Esophagus squamous epithelium (tissue), 4 donors: ENCODE results near the gene ELOVL3.

Experiments
- CTCF ChIP-seq, 6 experiments: fragments of 450-650 bp in 4 of 6; fragments of 200-600 bp in 2 of 6; sonication (generic) in 2 of 6; IDR thresholded peaks; one replicate each; pipeline ENCODE4 v1.5.1; 2016 to 2019; ENCODE audit warnings: antibody characterized with exemption in 6 of 6, mild to moderate bottlenecking in 4 of 6, moderate library complexity in 4 of 6
- POLR2A ChIP-seq, 4 donors: fragments of 450-650 bp; IDR thresholded peaks; one replicate each; pipeline ENCODE4 v1.6.1; 2017; ENCODE audit warnings: antibody characterized with exemption in 4 of 4, mild to moderate bottlenecking in 4 of 4, moderate library complexity in 3 of 4

- no peak for TF ChIP-seq CTCF (IDR thresholded peaks at IDR 0.05)
- no peak for TF ChIP-seq POLR2A (IDR thresholded peaks at IDR 0.05)
These were observed 53.0 kb downstream of the ELOVL3 start for GRCh38 chr10:102279104-102279503.
